ENCODE results near the gene TECR. TPM values are rescaled to one million over a fixed set of nuclear protein-coding genes. Genes with fewer than 3 reads are reported as not detected.
A peak's percentile ranks its signal among the peaks of the same experiment; 100 is the strongest.
"Not testable (repeated sequence)": the region's sequence is repeated elsewhere in the genome, so short reads cannot be mapped to it uniquely, and the experiment has no call there.

TECR gene
- total RNA-seq, 4 donors from 2014 or later, result 33.1 to 55.1 (median 43.6) TPM

GRCh38 chr19:14540741-14541525, 11.5 kb downstream of the TECR start:
- Histone ChIP-seq H3K36me3 (no peaks in the 10 kb centered on the region), H3K4me3 (no peak overlapping the region), H3K27me3 (no peaks in the 10 kb centered on the region), H3K27ac (no peak overlapping the region), H3K9me3 (no peaks in the 10 kb centered on the region), H3K4me1 (peaks cover 0 to 35% (median 8%) of the 10 kb centered on the region in 4 donors)
- no peak for DNase-seq (ENCODE audit: low spot score in 2 of 2)
- TF ChIP-seq CTCF (IDR thresholded peaks at IDR 0.05) (no peak), POLR2A (IDR thresholded peaks at IDR 0.05) (no peak), EP300 (IDR thresholded peaks at IDR 0.05) (no peak)
- WGBS, 2 donors, result 82 to 85% methylated on average over 19 of the region's 19 CpGs

- H3K27ac ChIP-seq; H3K4me3 ChIP-seq; DNase-seq (ENCODE audit: low spot score in 2 of 2); H3K9me3 ChIP-seq; H3K36me3 ChIP-seq; H3K27me3 ChIP-seq: not testable (repeated sequence)
- 73 to 78% methylated on average over 5 of the region's 5 CpGs for WGBS, 2 donors
- H3K4me1 ChIP-seq, result peaks cover 0 to 29% (median 8%) of the 10 kb centered on the region in 4 donors
These were observed 12.6 kb downstream of the TECR start for GRCh38 chr19:14541979-14542378.

- Histone ChIP-seq H3K9me3 (no peaks in the 10 kb centered on the region), H3K36me3 (no peaks in the 10 kb centered on the region), H3K27ac (peak overlapping the region in 1 of 4 donors; percentile 44), H3K27me3 (no peaks in the 10 kb centered on the region), H3K4me1 (peaks cover 0 to 24% (median 8%) of the 10 kb centered on the region in 4 donors), H3K4me3 (no peak overlapping the region)
- no peak for DNase-seq (ENCODE audit: low spot score in 2 of 2)
- TF ChIP-seq CTCF (IDR thresholded peaks at IDR 0.05), result no peak
- TF ChIP-seq EP300 (IDR thresholded peaks at IDR 0.05), result no peak
- no peak for TF ChIP-seq POLR2A (IDR thresholded peaks at IDR 0.05)
- WGBS, 2 donors, result 22 to 35% methylated on average over 7 of the region's 7 CpGs
These were observed 13.4 kb downstream of the TECR start for GRCh38 chr19:14542711-14543328.

GRCh38 chr19:14544047-14544446, 14.7 kb downstream of the TECR start:
- Histone ChIP-seq H3K27ac (no peak overlapping the region), H3K4me1 (peaks cover 0 to 24% (median 8%) of the 10 kb centered on the region in 4 donors), H3K9me3 (no peaks in the 10 kb centered on the region), H3K27me3 (no peaks in the 10 kb centered on the region), H3K4me3 (no peak overlapping the region), H3K36me3 (peaks cover 0 to 10% (median 0%) of the 10 kb centered on the region in 3 donors)
- no peak for DNase-seq (ENCODE audit: low spot score in 2 of 2)
- WGBS, 2 donors, result 65 to 74% methylated on average over 5 of the region's 5 CpGs
- TF ChIP-seq POLR2A (IDR thresholded peaks at IDR 0.05), result no peak
- TF ChIP-seq EP300 (IDR thresholded peaks at IDR 0.05), result no peak
- no peak for TF ChIP-seq CTCF (IDR thresholded peaks at IDR 0.05)

- 47 to 48% methylated on average over 14 to 21 of the region's 21 CpGs for WGBS, 2 donors
- Histone ChIP-seq H3K9me3 (no peaks in the 10 kb centered on the region), H3K27me3 (no peaks in the 10 kb centered on the region), H3K4me1 (peaks cover 0 to 26% (median 8%) of the 10 kb centered on the region in 4 donors), H3K27ac (peak overlapping the region in 3 of 4 donors; percentile 17 to 39 (median 38)), H3K36me3 (peaks cover 0 to 21% (median 0%) of the 10 kb centered on the region in 3 donors), H3K4me3 (no peak overlapping the region)
- no peak for DNase-seq (ENCODE audit: low spot score in 2 of 2)
- TF ChIP-seq CTCF (IDR thresholded peaks at IDR 0.05), result no peak
- no peak for TF ChIP-seq POLR2A (IDR thresholded peaks at IDR 0.05)
- TF ChIP-seq EP300 (IDR thresholded peaks at IDR 0.05), result no peak
These were observed 15.8 kb downstream of the TECR start for GRCh38 chr19:14544977-14545715.

Measured in tibial nerve (tissue), 4 donors.